ENCODE results near the gene ELL.

Gene ELL

DNA sequence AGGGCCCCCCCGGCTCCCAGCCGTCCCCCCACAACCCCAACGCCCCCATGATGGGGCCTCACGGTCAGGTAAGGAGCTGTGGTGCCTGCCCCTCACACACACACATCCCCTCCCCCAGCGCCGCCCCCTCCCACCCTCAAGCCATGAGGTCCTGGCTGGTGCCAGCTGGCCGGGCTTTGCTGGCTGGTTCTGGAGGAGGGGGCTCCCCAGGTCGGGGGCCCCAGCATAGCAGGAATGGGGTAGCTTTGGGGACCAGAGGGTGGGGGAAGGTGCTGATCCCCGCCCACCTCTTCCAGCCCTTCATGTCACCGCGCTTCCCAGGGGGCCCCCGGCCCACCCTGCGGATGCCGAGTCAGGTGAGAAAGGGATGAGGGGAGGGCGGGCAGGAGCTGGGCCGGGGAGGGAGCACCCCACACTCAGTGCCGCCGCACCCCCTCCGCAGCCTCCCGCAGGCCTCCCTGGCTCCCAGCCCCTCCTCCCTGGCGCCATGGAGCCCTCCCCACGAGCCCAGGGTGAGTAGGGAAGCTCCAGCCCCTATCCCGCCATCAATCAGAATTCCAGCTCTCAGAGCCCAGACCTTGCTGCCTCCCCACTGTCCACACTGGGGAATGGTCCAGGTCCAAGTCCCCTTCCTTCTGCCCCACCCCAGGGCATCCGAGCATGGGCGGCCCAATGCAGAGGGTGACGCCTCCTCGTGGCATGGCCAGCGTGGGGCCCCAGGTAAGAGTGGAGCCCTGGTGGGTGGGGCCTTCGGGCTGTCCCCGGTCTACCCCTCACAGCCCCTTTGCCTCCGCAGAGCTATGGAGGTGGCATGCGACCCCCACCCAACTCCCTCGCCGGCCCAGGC is 90.3 kb downstream of the ELL start:
- no peak for DNase-seq

DNA sequence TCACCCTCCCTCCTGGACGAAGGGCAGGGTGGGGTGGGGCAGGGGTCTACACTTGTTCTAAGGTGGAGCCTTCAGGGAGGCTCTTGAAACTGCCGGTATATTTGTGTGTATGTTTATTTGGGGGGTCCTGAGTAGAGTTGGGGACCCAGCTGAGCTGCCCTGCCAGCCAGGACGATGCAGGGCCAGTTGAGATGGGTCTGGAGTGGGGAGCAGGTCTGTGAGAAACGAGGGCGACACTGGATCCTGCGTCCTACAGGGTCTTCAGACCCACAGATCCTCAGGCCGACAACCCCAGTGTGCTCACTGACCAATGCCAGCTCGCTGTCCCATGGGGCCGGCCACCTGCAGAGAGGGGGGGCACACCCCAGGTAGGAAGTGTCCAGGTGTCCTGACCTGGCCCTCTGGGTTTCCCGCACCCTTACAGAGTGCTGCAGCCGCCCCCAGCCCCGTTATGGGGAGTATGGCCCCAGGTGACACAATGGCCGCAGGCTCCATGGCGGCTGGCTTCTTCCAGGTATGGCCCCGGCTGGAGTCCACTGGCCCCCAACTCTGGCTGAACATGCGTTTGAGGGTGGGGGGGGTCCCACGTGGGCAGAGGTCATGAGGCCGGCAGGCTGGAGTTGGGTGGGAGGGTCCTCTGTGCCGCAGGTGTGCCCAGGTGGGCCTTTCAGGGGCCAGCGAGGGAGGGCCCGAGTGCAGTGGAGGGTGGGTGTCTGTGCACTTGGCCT is 91.3 kb downstream of the ELL start:
- no peak for DNase-seq

DNA sequence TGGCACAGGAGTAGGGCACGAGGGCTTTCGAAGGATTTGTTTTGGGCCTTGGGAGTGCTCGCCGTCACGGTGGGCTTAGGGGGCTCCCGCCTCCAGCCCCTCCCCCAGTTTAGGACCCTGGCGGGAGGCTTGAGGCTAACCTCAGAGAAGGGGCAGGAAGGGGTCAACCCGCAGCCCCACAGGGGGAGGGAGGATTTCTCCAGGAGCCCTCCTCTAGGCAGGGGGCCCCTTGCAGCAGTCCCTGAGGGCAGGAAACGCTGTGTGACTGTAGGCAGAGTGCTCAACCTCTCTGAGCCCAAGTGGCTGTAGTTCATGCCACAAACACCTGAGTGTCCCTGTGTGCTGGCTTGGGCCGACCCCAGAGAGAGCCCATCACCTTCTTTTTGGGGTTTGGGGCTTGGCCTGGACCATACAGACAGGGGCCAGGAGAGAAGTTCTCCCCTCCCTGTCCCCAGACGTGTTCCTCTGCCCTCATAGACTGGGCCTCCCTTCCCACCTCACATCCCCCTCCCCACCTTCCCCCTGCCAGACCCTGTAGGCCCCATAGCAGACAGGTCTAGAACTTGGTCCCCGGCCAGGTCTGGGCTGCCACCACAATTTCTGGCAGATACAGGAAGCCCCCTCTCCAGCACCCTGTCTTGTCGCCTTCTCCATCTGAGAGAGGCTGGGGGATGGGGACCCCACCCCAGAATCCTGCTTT is 92.0 kb downstream of the ELL start:
- no peak for DNase-seq

DNA sequence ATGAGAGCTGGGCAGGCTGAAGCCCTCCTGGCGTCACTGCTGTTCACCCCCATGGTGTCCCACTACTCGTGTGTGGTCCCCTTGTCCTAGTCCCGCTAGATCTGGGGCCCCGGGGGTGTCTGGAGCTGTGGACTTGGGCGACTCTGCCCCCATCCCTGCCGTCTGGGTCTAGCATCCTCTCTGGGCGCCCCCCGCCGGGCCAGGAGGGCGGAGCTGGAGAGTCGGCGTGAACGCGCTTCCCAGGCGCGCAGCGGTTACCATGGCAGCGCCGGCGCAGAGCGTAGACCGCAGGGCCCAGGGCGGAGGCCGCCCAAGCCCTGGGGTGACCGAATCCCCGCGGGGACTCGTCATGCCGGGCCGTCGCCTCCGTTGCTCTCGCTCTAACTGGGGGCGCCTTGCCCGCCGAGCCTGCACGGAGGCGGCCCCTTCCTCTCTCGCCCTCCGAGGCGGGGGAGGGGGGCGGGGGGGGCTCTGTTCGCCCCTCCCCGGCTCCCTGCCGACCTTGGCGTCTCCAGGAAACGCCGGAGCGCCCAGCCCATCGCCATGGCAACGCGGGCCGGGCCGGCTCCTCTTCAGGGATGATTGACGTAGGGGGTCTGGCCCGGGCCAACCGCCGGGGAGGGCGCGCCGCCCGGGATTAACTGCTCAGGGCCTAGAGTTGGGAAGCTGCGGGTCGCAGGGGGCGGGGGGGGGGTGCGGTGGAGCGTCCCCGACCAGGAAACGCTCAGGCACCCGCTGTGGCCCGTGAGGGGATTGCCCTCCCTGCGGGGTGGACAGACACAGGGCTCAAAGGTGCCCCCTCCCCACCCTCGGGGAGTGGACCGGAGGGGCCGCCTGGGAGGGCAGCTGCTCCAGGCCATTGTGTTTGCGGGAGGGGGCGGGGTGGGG is 92.8 kb downstream of the ELL start:
- peak; percentile 68 for DNase-seq

DNA sequence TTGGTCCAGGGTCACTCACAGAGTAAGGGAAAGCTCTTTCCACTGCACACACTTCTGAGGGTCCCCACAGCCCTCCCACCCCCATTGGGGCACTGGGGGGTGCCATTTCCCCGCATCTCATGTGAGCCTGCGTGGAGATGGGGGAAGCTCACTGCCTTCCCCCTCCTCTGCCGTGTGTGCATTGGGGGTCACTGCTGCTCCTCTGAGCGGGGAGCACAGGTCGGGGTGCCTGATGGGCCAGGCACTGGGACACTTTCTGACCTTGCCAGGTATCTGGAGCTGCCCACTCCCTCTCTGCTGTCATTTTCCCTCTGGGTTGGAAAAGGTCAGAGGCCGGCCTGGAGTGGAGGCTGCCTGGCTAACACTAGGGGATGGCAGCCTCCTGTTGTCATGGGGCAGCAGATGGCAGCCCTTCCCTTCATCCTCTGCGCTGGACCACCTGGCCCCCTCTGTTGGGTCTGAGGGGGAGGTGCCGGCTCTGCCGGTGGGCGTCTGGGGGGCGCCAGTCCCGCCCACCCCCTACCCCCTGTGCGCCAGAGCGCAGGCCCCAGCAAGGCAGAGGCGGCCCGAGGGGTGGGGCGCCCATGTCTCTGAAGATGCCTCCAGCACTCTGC is 93.6 kb downstream of the ELL start:
- DNase-seq, result no peak

DNA sequence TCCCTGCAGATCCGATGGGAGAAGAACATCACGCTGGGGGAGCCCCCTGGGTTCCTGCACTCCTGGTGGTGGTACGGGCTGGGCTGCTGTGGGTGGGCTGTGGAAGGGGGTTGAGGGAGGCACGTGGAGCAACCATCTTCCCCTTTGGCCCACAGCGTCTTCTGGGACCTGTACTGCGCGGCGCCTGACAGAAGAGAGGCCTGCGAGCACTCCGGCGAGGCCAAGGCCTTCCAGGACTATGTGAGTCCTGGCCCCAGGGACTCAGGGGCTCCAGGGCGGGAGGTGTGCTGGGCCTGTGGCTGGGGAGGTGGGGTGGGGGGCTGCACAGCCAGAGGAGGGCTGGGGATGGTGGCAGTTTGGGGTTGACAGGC is 94.1 kb downstream of the ELL start:
- DNase-seq, result no peak

DNA sequence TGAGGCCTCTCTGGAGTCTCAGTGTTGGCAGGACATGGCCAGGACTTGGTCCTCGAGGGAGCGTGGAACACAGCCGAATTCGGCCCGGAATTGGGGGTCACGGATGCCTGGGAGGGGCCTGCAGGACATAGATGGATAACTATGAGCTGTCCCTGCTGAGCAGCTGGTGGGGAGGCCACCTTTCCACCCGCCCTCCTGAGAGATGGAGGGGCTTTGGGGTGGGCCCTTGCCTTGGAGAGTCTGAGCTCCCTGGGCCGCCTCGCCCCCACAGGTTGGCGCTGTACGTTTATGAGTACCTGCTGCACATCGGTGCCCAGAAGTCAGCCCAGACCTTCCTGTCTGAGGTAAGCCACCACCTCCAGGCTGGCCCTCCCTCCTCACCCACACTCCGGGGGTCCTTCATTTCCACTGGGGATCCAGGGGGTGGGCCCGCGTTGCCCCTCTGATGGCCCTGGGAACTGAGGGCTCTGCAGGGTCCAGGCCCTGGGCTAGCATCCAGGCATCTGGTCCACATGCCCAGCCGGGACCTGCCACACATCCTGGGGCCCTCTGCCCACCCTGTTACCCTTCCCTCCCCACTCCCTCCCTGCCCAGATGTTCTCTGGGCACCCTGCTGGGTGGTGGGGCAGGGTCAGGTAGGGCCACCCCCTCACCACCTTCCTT is 94.7 kb downstream of the ELL start:
- no peak for DNase-seq

DNA sequence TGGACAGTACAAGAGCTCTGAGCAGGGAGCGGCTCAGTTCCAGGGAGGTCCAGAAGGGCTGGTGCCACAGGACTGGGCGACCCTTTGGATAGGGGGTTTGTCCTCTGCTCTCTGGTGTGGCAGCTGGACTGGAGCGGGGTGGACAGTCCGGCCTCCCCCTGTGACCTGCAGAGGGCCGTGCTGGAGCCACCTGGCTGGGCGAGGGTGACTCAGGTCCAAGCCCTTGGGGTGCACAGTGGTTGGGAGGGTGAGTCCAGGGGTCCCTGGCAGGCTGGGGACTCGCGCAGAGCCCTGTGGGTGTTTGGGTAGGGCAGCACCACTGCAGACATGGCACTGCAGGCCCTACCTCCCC is 95.5 kb downstream of the ELL start:
- DNase-seq, result no peak

DNA sequence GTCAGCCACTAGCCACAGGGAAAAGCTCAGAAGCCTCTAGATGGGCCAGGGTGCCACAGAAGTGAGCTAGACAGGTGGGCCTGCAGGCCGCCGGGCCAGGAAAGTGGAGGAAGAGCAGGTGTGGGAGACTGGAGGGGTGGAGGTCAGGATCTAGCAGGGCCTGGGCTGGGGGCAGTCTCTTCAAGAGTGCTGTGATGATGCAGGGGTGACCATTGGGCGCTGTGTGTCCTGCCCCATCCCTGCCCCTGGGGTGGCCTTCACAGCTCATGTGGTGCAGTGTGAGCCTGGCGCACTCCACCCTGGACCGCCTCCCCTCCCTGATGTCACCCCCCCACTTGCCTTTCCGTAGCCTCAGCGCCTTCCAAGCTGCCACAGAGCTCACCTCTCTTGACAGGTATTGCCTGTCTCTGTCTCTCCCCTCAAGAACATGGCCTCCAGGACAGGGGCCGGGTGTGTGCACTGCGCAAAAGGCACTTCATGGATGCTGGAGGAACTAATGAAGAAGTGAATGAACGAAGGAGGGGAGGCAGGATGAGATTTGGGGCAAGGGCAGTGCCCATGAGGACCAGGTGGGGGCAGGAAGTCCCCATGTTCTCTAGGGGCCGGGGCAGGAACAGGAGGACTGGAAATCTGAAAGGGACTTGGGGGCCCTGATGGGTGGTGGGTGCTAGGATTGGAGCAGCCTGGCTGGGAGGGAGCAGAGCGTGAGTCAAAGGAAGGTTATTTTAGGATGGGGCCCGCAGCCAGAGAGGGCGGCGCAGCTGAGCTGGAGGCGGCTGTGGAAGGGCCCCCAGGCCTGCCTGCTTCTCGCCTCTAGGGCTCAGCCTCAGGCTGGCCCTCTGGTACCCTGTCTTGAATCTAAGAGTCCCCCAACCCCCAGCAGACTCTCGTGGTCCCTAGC is 96.1 kb downstream of the ELL start:
- DNase-seq, result no peak

DNA sequence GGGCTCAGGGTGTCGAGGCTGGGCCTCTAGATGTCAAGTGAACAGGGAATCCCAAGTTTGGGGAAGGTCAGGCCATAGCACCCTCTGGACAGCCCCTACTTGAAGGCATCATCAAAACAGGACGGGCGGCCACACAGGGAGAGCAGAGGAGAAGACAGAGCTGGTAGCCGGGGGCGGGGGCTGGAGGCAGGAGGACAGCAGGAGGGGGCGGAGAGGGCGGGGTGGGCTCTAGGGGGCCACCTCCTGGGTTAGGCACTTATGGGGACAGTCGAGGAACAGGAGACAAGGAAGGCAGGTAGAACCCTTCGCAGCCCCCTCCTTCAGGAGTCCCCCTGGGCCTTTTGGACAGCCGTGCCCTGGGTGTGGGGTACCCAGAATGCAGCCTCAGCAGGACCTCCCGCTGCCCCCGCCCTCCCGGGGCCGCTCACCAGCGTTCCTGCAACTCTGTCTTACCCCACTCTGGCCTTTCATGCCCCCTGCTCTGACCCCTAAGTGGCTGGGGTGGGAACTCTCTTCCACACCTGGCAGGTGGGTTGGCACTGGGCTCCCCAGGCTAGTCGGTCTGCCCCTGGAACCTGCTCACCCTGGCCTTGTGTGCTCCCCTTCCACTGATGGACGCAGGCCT is 96.9 kb downstream of the ELL start:
- DNase-seq, result no peak

DNA sequence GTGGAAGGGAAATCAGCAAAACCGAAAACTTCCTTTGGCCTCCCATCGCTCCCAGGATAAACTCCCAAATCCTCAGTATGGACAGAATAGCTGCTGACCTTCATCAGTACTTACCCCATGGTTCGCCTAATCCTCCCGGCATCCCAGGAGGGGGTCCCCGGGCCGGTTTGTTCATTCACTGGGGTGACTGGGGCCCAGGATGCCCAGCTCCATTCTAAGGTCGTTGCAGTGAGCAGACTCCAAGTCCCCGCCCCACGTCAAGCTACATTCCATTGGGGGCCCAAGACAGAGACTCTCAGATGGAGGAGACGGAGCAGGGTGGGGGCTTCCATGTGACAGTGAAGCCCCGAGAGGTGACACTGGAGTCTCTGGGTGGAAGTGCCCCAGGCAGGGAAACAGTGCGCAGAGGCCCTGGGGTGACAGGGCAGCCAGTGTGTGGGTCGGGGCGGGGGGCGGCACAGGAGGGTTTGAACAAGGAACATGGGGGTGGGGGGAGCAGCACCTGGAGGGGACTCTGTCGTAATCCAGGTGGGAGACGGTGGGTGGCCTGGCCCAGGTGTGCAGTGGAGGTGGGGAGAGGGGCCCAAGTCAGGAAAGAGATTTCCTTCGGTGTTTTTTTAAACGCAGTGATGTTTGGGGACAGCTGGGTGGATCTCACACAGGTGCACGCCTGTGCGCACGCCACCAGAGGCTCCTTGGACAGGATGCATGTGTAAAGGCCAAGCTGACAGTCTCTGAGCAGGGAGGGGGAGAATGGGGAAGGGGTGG is 97.6 kb downstream of the ELL start:
- DNase-seq, result no peak

DNA sequence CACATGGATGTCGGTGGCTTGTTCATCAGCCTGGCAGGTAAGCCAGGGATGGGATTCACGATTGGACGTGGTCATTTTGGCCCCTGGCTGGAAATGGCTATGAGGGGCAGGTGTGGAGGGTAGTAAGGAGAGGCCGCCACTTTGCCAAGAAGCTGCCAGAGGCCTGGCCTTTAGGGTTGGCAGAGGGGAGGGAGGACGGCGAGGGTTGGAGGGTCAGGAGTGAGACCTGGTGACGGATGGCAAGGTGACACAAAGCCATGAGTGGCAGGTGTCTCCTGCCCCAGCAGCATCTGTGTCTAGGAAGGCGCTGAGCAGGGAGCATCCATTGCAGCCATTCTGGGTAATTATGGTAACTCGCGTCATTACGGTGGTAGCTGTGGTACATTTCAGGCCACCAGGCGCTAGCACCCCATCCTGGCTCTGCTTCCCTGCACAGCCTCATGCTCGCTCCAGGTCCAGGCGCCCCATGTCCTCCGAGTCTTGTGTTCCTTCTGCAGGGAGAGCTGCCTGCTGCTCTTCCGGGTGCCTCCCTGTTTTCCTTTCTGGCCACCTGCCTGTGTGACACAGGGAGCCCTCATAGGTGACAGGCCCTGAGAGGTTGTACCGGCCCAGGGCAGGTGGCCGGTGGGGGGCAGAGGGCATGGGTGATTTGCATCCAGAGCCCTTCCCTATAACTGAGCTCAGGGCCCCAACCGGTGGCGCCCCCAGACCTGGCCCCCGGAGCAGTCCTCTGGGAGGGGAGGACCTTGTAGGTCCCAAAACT is 98.4 kb downstream of the ELL start:
- no peak for DNase-seq

DNA sequence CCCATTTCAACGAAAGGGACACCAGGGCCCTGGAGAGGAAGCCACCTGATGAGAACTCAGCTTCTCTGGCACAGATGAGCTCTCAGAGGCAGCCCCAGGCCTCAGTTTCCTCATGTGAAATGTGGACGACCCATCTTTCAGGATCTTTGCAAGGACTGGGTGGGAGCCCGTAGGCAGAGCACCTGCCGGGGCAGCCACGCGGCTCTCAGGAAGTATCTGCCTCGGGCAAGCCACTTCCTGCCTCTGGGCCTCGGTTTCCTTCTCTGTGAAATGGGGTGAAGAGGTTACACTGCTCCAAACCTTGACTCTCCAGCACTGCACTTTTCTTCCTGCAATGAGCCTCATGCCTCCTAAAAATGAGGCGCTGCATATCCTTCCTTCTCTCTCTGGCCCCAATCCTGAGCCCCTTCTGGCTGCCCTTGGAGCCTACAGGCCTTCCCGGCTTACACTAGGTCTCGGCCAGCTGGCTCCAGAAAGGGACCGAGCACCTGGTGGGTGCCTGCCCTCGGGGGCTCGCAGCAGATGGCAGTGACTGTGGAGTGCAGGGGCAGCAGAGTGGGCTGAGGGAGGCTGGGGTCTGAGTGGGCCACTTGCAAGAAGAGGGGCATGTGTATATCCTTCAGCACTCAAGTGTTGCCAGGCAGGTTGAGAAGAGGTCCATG is 99.2 kb downstream of the ELL start:
- no peak for DNase-seq

DNA sequence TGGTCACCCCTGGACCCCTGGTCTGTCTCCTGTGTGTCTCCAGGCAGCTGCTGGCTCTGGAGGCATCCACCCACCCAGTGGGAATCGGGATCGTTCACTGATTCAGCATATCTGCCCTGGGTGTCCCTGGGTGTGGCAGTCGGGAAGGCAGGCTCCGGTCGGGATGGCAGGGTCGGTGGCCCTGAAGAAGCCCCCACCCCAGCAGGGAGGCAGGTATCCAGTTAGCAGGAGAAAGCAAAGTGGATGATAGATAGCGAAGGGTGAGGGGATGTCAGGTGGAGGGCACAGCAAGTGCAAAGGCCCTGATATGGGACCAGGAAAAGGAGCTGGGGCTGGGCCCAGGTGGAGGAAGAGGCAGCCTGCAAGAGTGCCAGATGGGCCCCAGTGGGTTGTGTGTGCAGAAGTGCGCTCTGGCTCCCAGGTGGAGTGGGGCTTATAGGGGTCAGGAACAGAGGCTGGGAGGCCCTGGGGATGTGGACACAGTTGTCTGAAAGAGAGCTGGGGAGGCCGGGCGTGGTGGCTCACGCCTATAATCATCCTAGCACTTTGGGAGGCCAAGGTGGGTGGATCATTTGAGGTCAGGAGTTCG is 100.4 kb downstream of the ELL start:
- DNase-seq, result no peak

DNA sequence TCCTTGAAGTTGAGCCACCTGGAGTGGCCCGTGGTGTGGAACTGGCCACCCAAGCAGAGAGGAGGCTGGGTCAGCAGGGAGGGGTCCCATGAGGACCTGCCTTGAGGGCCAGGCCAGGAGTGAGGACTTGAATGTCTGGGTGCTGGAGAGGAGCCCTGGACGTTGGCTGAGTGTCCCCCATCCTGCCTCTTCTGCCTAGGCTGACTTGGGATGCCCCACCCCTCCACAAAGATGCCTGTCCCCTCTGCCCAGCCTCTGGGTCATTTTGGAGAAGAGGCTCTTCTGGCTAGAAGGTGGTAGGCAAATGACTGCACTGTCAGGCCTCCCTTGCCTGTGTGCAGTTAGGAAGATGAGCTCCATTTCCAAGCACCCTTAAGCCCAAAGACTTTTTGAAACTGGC is 100.9 kb downstream of the ELL start:
- DNase-seq, result no peak

DNA sequence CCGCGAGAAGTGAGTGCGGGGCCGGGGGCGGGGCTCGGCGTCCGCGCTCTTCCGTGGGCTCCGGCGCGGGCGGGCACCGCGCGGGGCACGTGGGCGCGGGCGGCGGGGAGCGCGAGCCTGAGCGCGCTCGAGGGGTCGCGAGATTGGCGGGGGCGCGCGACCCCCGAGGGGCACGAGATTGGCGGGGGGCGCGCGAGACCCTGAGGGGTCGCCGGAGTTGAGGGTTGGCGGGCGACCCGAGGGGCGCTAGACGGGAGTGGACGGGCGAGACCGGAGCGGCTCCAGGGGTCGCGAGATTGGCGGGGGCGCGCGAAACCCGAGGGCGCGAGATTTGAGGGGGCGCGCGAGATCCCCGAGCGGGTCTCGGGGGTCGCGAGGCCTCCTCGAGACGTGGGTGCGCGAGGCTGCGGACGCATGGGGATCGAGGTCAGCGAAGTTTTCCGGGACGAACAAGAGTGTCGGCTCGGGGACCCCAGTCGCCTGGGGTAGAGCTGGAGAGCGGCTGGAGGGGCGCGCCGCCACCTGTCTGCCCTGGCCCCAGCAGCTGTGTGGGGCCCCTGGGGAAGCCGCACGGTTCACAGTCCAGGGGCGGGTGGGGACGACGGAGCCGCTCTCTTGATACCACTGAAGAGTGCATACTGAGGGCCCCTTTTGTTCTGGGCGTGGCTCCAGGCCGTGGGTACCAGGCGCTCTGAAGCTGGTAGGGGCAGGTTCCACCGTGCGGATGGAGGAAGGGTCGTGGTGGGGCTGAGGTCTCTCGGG is 102.0 kb downstream of the ELL start:
- no peak for DNase-seq

DNA sequence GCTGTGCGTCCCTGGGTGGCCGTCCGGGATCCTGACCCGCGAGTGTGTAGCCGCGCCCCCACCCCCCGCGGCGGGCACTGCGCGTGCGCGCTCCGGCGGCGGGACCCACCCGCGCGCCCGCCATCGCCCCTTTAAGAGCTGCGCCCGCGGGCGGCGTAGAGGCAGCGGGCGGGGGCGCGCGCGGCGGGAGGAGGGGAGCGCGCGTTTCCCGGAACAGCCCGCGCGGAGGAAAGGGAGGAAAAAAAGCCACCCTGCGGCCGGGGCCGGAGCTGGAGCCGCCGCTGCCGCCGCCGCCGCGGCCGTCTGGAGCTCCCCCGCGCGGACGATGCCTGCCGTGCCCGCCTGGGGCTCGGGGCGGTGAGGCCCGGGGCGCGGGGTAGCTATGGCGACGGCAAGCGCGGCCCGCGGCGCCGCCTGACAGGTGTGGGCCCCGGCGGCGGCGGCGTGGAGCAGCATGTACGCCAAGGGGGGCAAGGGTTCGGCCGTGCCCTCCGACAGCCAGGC is 102.6 kb downstream of the ELL start, which contains the start of gene SSBP4:
Gene SSBP4, plus strand, starts transcription at position 204 of the 504 bp plus-strand sequence. Its CDS starts 251 bp downstream, at position 455.
- peak; percentile 85 for DNase-seq

Measured in suppressor macrophage treated with lipopolysaccharide for 4 hours (primary cell).